ENCODE results near the gene SOX18. TPM values are rescaled to one million over a fixed set of nuclear protein-coding genes. Genes with fewer than 3 reads are reported as not detected.

SOX18 gene
- polyA plus RNA-seq, 1 donor, result 10.8 TPM

DNA sequence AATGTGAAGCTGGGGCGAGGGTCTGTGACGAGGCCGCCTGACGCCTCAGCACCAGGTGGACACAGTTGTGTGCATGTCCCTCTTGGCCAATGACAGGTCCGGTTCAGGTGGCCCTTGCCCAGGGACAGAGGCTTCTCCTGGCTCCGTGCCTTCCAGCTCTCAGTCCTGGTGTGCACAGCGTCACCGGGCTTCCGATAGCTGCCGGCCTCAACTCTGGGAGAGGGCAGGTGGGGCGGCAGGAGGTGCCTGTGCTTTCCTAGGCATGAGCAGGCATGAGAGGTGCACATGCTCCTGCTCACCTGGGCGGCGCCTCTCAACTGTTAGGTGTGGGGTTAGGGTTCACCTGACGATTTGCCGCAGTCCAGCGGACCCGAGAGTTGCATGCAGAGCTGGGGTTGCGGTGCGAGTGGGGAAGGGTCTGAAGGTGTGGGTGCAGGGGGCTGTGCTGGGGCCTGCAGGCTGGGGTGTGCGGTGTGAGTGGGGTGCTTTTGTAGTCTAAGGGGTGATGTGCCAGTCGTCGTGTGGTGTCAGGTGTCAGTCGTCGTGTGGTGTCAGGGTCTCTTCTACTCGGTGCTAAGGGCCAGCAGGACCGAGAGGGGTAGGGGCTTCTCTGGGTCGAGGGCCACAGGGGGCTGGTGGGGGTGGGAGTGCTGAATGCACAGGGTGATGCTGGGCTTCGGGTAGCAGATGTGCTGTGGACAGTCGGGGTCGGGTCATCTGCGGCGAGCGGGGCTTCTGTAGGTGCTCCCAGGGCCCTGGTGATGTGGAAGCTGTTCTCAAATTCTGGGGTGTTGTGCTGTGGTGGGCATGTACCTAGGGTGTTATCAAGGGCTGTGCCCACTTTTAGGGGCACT lies 3.8 kb upstream of the SOX18 start:
- DNase-seq (ENCODE audit: low read depth), result no peak

DNA sequence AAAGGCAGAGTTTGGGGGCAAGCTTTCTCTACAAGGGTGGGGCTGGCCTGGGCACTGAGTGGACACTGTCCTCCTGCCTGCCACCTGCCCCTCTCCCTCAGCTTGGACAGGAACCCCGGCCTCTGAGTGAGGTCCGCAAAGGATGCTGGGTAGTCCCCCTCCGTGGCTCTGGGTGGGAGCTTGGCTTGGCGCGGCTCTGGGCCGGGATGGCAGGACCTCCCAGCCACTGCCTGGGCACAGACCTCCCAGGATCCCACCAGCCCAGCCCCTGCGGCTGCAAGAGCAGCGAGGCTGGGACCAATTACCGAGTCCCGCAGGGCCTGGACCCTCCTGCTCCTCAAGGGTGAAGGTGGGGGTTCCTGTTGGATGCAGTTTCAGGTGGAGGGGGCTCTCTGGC lies 2.9 kb upstream of the SOX18 start:
- no peak for DNase-seq (ENCODE audit: low read depth)

- DNase-seq (ENCODE audit: low read depth), result no peak
These were observed 2.3 kb upstream of the SOX18 start for GRCh38 chr20:64051561-64052325.

GRCh38 chr20:64051033-64051452 lies 1.6 kb upstream of the SOX18 start:
- no peak for DNase-seq (ENCODE audit: low read depth)

DNA sequence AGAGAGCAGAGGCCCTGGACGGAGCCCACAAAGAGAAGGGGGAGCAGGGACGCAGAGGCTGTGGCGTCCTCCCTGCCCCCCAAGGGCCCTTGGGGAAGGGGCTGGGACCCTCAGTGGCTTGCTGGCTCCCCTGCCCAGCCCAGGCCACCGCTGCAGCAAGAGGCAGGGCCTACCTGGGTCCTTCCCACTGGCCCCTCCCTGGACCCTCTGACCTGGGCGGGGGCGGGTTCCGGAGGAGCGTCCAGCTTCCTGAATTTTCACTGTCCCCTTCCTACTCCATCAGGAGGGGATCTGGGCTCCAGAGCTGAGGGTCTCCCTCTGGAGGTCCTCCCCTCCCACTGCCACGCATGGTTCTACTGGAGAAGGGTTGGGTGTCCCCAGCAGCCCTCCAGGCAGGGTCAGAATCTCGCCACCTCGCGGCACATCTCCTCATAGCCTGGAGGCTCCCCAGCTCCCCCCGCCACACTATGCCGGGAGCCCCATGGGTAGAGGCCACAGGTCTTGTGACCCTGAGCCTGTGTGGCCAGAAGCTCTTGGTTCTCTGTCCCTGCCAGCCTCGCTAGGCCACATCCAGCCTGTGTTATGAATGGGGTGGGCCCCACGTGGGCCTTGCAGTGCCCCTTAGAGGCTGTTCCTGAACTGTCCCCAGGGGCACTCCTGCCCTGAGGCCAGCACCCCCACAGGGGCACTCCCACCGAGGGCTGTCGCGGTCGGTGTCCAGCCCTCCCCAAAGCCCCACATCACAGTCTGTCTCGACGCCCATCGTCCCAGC lies 1.0 kb upstream of the SOX18 start:
- DNase-seq (ENCODE audit: low read depth), result no peak

DNA sequence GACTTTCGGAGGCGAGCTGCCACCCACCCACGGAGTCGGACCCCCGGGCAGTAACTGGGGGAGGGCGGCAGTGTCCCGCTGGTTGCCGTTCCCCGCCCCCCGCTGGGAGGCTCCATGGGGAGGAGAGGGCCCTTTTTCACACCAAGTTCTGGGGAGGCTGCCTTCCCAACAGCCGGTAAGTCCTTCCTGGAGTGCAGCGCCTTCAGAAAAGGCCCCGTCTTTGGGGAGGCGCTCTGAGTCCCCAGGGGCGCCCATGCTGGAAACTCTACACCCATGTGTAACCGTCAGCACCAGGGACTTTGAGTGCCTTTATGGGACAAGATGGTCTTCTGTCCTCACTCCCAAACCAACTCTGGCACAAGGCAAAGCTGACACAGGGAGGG lies 430 bp upstream of the SOX18 start:
- no peak for DNase-seq (ENCODE audit: low read depth)

DNA sequence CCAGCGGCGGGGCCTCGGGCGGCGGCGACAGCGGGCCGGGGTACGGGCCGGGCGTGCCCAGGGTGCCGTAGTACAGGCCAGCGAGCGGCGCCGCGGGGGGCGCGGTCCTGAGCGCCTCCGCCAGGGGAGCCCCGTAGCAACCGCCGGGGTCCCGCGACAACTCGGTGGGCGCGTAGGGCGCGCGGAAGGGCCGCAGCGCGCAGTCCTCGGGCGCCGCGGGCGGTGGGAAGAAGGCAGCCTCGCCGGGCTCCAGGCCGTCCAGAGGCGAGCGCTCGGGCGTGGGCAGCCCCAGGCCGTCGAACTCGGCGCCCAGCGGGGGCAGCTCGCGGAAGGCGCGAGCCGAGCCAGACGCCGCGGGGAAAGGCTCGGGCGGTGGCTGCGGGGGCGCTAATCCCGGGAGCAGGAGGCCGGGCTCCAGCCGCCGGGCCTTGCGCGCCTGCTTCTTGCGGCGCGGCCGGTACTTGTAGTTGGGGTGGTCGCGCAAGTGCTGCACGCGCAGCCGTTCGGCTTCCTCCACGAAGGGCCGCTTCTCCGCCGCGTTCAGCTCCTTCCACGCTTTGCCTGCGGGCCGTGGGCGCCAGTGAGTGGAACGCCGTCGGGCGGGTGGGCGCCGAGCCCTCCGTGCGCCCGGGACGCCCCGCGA lies 916 bp downstream of the SOX18 start:
- DNase-seq (ENCODE audit: low read depth), result no peak

DNA sequence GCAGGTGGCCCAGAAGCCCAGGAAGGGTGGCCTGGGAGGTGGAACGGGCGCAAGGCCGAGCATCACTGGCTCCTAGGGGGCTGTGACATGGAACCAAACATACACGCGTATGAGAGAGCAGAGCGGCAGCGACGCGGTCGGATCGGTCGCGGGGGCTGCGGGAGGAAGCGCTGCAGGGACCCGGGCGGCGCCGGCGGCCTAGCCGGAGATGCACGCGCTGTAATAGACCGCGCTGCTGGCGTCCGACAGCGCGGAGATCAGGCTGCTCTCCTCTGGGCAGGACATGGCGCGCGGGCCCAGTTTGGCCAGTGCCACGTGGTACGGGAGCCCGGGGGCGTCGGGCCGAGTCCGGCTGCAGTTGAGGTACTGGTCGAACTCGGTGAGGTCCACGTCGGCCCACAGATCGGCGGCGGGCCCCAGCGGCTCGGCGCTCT lies 1.5 kb downstream of the SOX18 start:
- no peak for DNase-seq (ENCODE audit: low read depth)

- DNase-seq (ENCODE audit: low read depth), result no peak
These were observed 2.4 kb downstream of the SOX18 start for GRCh38 chr20:64047046-64047389.

DNA sequence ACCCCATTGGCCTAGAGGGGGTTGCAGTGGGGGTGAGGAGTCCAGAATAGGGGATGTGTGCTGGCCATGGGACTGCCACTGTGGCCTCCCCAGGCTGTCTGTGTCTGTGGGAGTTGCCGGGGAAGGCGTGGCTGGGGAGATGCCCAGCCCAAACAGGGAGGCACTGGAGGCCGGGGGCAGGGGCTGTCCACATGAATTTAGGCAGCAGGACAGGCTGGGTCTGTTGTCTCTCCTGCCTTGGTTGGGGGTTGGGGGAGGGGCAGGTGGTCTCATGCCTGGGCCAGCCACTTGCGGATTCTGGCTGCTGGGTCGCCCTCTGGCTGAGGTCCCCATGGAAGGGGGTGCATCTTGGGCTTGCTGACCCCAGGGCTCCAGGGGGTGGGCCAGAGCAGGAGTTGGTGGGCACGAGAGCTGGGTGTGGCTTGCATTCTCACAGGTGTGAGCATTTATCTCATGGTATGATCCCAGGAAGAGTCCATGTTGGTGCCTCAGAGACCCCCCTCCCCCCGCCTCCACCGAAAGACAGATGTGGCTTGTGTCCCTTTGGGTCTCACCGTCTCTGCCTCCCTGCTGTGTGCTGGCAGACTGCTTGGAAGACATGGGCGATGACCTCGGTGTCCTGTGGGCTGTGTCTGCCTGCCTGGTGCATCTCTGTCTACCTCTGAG lies 4.0 kb downstream of the SOX18 start:
- no peak for DNase-seq (ENCODE audit: low read depth)

DNA sequence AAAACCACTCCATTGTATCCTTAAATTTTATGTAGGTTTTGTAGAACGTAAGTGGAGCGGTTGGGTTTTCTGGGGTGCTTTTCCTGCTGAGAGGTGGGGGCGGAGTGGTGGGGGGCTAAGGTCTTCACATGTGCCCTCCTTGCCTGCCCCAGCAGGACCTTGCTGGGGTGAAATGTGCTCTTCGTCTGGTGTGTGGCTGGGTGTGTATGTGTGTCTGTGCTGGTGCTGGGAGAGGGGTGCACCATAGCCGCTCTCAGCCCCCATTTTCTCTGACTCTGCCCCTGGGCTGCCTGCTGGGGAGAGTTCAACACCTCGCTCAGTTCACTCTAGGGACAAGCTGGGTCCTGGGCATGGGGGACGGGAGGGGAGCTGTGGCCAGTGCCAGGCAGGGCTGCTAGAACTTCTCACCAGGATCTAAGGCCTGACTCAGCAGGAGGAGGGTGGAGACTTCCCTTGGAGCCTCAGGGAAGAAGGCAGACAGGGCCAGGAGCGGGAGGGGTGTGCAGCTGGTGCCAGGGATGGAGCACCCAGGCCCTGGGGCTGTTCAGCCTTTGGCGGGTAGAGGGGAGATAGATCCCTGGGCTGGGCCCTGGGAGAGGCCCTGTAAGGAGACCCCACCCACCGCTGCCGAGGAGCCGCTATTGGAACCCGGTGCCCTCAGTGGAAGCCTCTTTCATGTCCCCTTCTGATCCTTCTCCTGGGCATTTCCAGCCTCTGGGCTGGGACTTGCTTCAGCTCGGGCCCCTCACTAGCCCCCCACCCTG lies 4.8 kb downstream of the SOX18 start:
- DNase-seq (ENCODE audit: low read depth), result no peak

GRCh38 chr20:64043768-64044167 lies 5.7 kb downstream of the SOX18 start:
- DNase-seq (ENCODE audit: low read depth), result no peak

GRCh38 chr20:64042054-64042781 lies 7.2 kb downstream of the SOX18 start:
- no peak for DNase-seq (ENCODE audit: low read depth)

DNA sequence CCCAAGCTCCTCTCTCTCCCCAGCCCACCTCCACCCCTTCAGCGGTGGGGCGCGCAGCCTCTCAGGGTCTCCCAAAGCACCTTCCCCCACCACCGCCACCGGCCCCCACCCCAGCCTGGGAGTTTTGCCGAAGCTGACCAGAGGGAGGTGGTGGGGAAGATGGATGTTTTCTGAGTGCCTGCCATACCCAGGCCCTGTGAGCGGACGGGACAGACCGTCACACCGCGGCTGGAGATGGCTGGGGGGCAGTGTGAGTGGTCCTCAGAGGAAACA lies 7.7 kb downstream of the SOX18 start:
- DNase-seq (ENCODE audit: low read depth), result no peak

DNA sequence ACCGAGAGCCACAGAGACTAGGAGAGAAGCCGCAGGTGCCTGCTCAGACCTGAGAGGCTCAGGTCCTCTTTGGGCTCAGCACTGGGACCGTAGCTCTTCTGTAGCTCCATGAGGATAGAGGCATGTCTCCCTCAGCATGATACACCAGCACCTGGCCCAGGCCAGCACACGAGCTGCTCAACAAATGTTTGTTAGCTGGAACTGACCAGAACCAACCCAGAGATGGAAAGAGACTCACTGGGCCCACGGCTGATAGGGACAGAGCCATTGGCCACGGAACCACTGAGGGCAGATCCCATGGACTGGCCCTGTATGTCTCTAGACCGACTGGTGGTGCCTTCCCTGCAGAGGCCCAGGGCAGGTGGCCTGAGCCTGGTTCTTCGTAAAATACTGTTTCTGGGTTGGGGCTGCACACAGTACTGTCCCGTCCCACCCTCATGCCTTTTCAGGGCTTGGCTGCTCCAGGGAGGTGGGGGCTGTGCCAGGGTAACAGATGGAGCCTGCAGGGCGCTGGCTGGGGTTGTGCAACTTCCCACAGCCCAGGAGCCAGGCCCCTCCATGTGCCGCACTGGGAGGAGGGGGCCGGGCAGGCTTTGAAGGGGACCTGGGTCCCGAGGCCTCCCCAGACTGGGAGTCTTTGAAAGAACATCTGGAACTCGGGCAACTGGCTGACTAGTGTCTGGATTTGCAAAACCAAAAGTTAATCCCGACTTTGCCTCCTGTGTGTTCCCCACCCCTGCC lies 8.2 kb downstream of the SOX18 start:
- no peak for DNase-seq (ENCODE audit: low read depth)

DNA sequence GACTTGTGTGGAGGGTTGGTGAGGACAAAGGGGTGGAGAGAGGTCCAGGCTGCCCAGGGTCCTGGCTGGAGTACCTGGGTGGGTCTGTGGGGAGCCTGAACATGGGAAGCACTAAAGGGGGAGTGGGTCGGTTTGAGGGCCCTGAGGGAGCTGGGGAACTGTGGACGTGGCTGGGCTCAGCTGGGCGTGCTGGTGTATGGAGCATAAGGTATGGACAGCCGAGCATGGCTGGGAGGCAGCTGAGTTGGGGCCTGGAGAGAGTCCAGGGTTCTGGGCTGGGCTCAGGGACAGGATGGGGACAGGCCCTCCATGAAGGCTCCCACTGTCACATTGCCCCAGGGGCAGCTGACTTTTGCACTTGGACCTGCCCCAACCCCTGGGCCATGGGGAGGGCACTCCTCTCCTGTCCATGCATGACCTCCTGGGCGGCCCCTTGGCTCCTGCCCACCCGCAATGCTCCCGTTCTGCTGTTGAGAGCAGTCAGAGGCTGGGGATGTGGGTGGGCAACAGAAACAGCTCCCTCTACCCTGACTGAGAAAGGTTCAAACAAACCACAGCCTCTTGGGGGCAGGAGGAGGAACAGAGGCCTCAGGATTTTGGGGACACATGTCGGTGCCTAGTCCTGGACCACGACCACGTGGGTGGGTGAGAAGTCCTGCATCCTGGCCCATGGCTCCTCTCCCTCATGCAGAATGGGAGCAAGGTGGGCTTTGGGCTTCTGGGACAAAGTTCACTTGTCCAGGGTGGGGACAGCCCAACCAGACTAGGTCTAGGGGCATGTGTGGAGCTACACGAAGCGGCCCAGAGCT lies 9.0 kb downstream of the SOX18 start:
- DNase-seq (ENCODE audit: low read depth), result no peak

- DNase-seq (ENCODE audit: low read depth), result no peak
These were observed 9.9 kb downstream of the SOX18 start for GRCh38 chr20:64039293-64040160.
